Colon (tissue), 2 donors: ENCODE results near the gene WDR38.

ENCODE experiments used
- FAIRE-seq: peaks from 2 replicates; lab custom pipeline; 2012; peaks lifted over from hg19 to GRCh38; lab: Jason Lieb, UNC
- donor health status: control.
- donor health status: control.

Gene WDR38

GRCh38 chr9:124882231-124882630 lies 29.0 kb downstream of the WDR38 start:
- no peak for FAIRE-seq

GRCh38 chr9:124884376-124884775 lies 31.1 kb downstream of the WDR38 start:
- FAIRE-seq: no peak

- no peak for FAIRE-seq
Measured at GRCh38 chr9:124885551-124885950, 32.3 kb downstream of the WDR38 start.

- FAIRE-seq: no peak
Measured at GRCh38 chr9:124886461-124886860, 33.2 kb downstream of the WDR38 start.

- FAIRE-seq: no peak
Measured at GRCh38 chr9:124886866-124887492, 33.7 kb downstream of the WDR38 start.

- no peak for FAIRE-seq
Measured at GRCh38 chr9:124887832-124888231, 34.6 kb downstream of the WDR38 start.

GRCh38 chr9:124889006-124889405 lies 35.7 kb downstream of the WDR38 start:
- no peak for FAIRE-seq

GRCh38 chr9:124890179-124890578 lies 36.9 kb downstream of the WDR38 start:
- FAIRE-seq: no peak

GRCh38 chr9:124894035-124894740 lies 40.9 kb downstream of the WDR38 start:
- FAIRE-seq: no peak

DNA sequence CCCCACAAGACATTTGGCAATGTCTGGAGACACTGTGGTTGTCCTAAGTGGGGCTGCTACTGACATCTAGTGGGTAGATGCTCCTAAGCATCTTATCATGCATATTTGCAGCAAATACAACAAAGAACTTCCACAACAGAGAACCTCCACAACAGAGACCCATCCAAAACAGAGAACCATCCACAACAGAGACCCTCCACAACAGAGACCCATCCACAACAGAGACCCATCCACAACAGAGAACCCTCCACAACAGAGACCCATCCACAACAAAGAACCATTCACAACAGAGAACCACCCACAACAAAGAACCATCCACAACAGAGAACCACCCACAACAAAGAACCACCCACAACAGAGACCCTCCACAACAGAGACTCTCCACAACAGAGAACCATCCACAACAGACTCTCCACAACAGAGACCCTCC lies 41.5 kb downstream of the WDR38 start:
- no peak for FAIRE-seq

GRCh38 chr9:124897570-124898460 lies 44.6 kb downstream of the WDR38 start:
- no peak for FAIRE-seq

- FAIRE-seq: no peak
Measured at GRCh38 chr9:124899845-124900244, 46.6 kb downstream of the WDR38 start.

GRCh38 chr9:124906966-124907365 lies 53.7 kb downstream of the WDR38 start:
- FAIRE-seq: peak; percentile 41
